Activated naive CD8-positive, alpha-beta T cell treated with anti-CD3 and anti-CD28 coated beads, Interleukin-2, amount 50 U/mL, for 16 hours (primary cell): ENCODE results near the gene EFHC2.
"Not testable (repeated sequence)": the region's sequence is repeated elsewhere in the genome, so short reads cannot be mapped to it uniquely, and the experiment has no call there.

Experiments
- DNase-seq: peaks from one replicate; pipeline ENCODE4 v3.0.0-alpha.2; 2020; ENCODE audit warnings: low read depth, low spot score

EFHC2 gene

GRCh38 chrX:44291468-44292092, 51.9 kb downstream of the EFHC2 start:
- no peak for DNase-seq

- no peak for DNase-seq
These were observed 52.8 kb downstream of the EFHC2 start for GRCh38 chrX:44290718-44291117.

- DNase-seq: no peak
These were observed 60.7 kb downstream of the EFHC2 start for GRCh38 chrX:44282753-44283152.

DNA sequence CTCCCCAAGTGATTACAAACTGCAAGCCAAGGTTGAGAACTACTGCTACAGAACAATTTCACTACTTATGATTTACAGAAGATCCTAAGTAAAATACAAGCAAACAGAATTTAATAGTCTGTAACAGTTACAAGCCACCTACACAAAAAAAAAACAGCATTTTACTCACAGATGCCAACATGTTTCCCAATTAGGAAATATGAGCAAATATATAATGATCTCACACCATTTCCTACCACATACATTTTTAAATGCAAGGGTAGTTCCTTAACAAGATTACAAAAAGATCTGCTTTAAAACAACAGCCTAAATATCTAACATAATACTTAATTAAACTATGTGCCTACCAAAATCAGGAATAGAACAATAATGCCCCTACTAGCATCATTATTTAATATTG, 63.4 kb downstream of the EFHC2 start:
- no peak for DNase-seq

- no peak for DNase-seq
These were observed 69.4 kb downstream of the EFHC2 start for GRCh38 chrX:44274096-44274495.

DNA sequence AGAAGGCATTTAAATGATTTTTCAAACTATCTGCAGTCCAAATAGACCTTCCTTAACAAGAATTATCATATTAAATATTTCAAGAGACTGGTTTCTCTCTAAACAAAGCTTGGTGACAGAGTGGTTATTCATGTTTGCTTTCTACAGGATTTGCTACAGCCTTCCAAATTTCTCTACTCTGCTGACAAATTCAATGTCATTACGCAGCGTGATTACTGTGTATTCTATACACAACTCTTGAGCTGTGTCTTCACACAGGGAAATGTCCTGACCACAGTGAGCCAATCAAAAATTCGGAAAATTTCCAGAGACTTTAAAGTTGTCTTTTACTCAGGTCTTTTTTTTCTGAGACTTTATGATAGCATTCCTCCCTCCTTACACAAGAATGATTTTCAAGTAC, 75.6 kb downstream of the EFHC2 start:
- no peak for DNase-seq

DNA sequence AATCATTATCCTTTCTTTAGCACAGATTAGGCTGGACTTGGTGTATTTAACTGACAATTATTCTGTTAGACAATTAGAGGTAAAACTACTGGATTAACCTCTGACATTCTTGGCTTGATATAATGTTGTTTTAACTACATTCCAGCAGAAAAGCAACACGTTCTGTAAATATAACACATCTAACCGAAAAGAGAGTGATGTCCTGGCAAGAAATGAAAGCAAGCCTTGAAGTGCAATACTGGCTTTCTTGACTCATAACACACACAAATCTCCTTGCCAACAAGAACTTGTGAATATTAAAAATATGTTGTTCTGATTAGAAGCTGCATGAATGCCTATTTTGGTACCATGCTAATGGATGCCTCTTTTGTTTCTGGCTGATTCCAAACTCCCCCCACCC, 76.4 kb downstream of the EFHC2 start:
- DNase-seq: no peak

- no peak for DNase-seq
These were observed 77.9 kb downstream of the EFHC2 start for GRCh38 chrX:44265559-44265958.

GRCh38 chrX:44264936-44265335, 78.5 kb downstream of the EFHC2 start:
- DNase-seq: no peak

DNA sequence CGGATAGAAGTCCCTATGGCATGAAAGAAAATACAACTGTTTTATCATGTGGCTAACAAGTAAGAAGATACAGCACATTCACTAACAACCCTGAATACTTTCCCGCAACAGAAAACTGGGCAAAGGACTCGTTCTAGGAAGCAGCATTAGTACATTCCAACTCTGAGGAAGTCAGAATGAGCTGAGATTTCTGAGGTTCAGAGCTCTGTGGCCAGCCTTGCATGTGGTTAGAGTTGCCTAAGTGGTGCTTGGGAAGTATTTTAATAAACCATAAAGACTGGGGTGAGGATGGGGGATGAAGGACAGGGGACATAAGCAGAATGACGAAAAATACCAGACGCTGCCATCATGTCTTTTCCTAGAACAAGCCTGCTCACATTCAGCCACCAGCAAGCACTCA, 82.2 kb downstream of the EFHC2 start:
- DNase-seq: no peak

DNA sequence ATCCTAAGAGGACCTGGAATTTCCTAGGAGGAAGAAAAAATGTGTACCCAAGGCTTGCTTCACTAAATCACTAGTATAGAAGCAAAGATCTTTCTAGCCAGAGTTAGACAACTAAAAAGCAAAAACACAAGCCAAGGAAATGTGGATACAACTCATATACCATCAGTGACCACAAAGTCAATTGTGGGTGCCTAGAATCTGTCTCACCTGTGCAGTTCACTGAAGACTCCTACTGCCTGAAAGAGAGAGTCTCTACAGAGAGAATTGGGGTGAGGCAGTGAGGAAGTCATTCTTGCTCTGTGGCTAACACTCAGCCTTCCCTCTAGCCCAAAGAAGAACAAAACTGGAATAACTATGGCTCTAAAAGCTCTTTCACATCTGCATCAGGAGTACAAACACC, 82.9 kb downstream of the EFHC2 start:
- DNase-seq: no peak

DNA sequence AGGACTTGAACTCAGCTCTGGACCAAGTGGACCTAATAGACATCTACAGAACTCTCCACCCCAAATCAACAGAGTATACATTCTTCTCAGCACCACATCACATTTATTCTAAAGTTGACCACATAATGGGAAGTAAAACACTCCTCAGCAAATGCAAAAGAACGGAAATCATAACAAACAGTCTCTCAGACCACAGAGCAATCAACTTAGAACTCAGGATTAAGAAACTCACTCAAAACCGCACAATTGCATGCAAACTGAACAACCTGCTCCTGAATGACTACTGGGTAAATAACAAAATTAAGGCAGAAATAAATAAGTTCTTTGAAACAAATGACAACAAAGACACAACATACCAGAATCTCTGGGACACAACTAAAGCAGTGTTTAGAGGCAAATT, 87.7 kb downstream of the EFHC2 start:
- not testable (repeated sequence) for DNase-seq

- DNase-seq: no peak
These were observed 89.9 kb downstream of the EFHC2 start for GRCh38 chrX:44253575-44253942.

GRCh38 chrX:44252688-44253574, 90.5 kb downstream of the EFHC2 start:
- not testable (repeated sequence) for DNase-seq

DNA sequence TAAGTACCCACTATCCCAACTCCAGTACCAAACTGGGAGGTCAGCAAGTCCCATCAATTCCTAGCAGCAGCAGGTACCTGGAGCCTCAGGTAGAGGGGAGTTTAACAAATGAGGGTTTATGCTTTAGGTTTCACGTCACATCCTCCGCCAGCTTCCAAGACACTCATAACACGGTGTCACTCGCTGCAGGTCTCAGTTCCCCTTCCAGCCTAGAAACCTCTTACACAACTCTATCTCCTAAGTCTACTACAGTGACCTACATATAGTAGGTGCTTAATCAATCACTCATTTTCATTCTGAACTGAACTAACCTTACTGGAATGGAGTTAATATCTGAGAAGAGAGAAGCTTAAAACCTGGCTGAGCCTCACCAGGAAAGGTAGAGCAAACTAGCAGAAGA, 96.0 kb downstream of the EFHC2 start:
- no peak for DNase-seq

DNA sequence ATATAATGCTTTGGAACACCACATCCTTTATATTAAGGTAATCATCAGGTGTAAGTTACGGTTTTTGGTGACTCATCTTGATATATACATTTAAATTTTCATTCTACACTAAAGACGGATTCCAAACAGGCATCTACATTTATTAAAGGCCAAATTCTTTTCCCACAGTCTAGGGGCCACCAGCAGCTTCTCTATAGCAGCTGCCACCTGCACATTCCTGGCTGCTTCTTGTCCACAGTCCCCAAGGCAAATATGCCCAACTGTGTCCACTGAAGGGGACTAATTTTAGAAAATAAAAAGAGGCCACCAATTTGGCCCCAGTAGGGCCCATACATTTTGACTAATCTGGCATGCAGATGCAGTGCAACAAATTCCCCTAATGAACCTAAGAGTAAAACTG, 96.6 kb downstream of the EFHC2 start:
- no peak for DNase-seq

DNA sequence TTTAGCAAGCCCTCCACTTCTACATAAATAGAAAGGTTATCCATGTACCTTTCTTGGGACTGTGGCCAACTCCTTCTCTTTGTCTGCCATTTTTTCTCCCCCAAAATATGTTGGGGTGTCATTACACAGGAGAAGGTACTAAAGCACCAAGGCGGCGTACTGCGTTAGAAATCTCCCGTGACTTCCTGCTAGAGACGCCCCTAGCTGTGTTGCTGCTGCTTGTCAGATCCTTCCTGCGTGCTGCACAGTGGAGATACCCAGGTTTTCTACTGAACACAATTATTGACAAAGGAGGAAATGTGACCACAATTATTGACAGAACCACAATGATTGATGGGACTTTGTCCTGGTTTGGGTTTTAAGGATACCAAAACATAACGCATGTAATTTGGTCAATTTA, 97.7 kb downstream of the EFHC2 start:
- no peak for DNase-seq

- DNase-seq: no peak
These were observed 99.5 kb downstream of the EFHC2 start for GRCh38 chrX:44244008-44244407.

GRCh38 chrX:44241546-44241945, 101.9 kb downstream of the EFHC2 start:
- no peak for DNase-seq

DNA sequence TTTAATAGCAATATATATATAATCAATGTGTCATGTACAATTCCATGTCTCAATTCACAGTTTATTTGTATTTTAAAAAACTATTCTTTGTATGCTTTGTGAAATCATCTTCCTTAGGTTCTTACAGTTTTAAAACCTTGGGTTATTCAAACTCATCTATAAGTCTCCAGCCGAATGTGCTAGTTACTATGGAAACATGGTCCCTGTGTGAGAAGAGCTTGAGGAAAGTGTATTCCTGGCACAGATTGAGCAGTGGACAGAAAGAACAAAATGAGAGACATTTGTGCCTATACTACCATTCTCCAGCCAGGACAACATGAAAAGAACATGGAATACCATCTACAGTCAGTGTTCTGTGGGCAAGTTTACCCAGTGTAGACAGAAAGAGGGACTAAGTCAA, 103.4 kb downstream of the EFHC2 start:
- DNase-seq: no peak

DNA sequence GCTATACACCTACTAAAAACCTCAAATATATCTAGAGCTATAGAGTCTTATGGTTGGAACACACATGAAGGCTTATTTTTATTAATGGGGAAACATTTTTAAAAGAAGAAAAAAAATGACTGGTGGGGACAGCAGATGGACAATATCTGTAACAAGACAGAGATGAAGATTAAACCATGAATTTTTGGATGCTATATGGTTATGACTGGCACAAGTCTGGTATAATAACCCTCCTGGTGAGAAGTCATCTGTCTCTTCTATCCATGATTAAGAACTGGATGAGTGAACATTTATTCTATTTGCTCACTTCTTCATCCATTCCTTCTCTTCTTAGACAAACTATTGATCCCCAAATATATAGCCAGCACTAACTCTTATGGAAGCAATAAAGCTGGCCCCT, 104.4 kb downstream of the EFHC2 start:
- DNase-seq: no peak

GRCh38 chrX:44235534-44235933, 107.9 kb downstream of the EFHC2 start:
- no peak for DNase-seq

GRCh38 chrX:44234541-44234940, 108.9 kb downstream of the EFHC2 start:
- DNase-seq: no peak
